ENCODE measurements around the gene CCDC54.
"Not testable (repeated sequence)": the region's sequence is repeated elsewhere in the genome, so short reads cannot be mapped to it uniquely, and the experiment has no call there.

The CCDC54 gene

DNA sequence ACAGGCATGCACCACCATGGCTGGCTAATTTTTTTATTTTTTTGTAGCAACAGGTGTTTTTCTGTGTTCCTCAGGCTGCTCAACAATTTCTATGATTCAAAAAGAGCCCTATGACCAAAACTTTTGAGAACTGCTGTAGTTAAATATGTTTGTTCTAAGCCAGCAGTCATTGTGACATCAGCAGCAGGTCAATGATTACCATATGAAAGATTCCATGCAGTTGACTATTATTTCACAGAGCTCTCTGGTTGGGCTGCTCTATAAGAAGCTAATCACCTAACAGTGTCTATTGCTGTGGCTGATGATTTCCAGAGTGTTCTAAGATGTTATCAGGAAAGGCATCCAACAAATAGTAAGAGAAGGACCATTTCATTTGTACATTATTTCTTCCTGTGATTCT is at the start of gene CCDC54:
Gene CCDC54, plus strand, starts transcription at position 289 of the 400 bp plus-strand sequence. CDS start 149 bp downstream, outside the sequence.
- no peak for DNase-seq

- no peak for DNase-seq
Measured at GRCh38 chr3:107328069-107328468, 49.2 kb upstream of the CCDC54 start.

- DNase-seq: no peak
Measured at GRCh38 chr3:107329088-107329487, 48.2 kb upstream of the CCDC54 start.

DNA sequence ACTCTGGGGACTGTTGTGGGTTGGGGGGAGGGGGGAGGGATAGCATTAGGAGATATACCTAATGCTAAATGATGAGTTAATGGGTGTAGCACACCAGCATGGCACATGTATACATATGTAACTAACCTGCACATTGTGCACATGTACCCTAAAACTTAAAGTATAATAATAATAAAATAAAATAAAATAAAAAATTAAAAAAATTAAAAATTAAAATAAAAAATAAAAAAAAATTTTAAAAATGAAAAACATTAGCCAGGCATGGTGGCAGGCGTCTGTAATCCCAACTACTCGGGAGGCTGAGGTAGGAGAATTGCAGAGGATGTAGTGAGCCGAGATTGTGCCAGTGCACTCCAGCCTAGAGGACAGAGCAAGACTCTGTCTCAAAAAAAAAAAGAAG is 37.5 kb upstream of the CCDC54 start:
- DNase-seq: not testable (repeated sequence)

DNA sequence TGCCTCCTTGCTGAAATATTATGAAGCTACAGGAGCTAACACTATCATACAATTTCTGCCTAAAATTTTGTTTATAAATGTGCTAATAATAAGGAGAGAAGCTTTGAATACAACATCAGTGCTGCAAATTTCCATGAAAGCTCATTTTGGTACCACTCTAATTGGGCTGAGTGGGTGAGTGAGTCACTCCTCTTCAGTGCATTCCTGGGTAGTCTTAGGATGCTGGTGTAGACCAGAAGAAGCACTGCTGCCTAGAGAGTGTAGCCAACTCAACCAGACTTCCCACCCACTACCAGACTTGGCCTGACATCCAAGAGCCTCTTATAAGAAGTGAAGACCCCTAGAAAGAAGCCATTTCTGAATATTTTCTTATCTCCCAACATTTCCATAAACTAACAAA is 32.5 kb upstream of the CCDC54 start:
- DNase-seq: no peak

- DNase-seq: no peak
Measured at GRCh38 chr3:107345822-107346405, 31.3 kb upstream of the CCDC54 start.

DNA sequence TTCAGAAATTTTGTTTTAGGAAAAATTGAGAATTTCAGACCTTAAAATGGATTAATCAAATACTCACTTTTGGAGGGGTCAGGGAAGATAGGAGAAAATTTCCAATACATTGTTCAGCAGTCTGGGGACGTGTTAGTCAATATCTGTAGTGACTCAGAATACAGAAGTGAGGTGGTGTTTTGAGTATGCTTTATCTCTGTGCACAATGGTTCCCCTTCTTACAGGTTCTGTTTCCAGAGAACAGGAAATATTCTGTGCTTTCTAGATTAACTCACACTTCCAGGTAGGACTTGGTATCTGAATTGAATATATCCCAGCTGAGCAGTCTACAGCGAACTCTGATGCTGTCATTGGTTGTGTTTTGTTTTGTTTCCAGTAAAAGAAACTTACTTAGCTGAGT is 30.7 kb upstream of the CCDC54 start:
- DNase-seq: no peak

GRCh38 chr3:107347751-107348150 is 29.5 kb upstream of the CCDC54 start:
- no peak for DNase-seq

- DNase-seq: no peak
Measured at GRCh38 chr3:107356706-107357105, 20.5 kb upstream of the CCDC54 start.

- no peak for DNase-seq
Measured at GRCh38 chr3:107361633-107362032, 15.6 kb upstream of the CCDC54 start.

DNA sequence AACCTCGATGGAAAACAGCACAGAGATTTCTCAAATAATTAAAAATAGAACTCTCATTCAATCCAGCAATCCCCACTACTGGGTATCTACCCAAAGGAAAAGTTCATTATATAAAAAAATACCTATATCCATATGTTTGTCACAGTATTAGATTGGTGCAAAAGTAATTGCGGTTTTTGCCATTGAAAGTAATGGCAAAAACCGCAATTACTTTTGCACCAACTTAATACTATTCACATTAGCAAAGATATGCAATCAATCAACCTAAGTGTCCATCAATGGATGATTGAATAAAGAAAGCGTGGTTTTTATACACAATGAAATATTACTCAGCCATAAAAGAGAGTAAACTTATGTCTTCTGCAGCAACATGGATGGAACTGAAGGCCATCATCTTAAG is 12.2 kb upstream of the CCDC54 start:
- no peak for DNase-seq

- DNase-seq: no peak
Measured at GRCh38 chr3:107366766-107367165, 10.5 kb upstream of the CCDC54 start.

DNA sequence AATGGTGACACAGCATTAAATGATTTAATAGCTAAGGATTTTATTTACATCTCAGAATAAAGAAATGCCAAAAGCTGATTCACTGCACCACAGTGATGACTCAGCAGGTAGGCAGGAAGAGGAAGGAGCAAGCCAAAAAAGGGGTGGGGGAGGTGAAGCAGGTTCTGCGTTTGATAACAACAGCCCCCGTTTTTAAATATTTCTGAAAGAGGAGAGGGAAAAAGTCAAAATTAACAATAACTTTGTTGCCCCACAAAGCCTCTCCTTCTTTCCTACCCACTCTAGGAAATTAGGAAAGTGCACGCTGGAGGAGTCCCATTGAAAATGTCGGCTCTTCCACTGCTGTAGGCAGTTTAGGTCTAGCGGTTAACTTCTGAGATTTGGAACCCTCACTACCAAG is 9.9 kb upstream of the CCDC54 start:
- no peak for DNase-seq

- DNase-seq: no peak
Measured at GRCh38 chr3:107368654-107369398, 8.4 kb upstream of the CCDC54 start.

DNA sequence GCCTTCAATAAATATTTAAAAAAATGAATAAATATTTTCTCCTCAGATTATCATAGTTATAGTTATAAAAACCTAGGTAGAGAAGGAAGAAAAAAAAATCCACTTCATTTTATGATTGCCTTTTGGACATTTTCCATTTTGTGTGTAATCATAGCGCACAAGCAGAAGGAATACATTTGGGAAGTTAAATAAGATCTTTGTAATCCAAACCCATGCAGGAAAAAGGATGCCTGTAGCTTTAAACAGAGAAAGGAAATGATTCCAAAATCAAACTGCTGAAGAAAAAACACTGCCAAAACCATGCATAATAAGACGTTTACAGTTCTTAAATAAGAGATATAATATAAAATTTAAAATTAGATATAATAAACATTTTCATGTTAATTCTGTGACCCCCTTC is 7.4 kb upstream of the CCDC54 start:
- DNase-seq: no peak

GRCh38 chr3:107370907-107371306 is 6.3 kb upstream of the CCDC54 start:
- DNase-seq: no peak

DNA sequence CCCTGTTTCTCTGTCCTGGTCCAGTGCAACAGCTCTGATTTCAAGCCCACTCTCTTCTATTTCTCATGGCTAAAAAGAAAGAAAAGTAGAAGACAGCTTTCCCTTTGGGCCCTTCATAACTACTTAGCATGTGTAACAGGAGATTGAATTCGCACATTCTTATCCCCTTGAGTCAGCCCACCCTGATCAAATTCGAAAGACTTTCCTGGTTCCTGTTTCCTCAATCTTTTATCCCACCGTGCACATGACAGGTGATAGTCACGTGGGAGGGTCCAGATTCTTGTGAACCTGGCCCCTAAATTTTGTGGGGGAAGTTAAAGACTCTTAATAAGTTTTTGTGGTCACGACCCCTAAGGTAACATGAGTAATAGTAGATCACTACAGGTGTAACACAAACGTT is 4.7 kb upstream of the CCDC54 start:
- no peak for DNase-seq

DNA sequence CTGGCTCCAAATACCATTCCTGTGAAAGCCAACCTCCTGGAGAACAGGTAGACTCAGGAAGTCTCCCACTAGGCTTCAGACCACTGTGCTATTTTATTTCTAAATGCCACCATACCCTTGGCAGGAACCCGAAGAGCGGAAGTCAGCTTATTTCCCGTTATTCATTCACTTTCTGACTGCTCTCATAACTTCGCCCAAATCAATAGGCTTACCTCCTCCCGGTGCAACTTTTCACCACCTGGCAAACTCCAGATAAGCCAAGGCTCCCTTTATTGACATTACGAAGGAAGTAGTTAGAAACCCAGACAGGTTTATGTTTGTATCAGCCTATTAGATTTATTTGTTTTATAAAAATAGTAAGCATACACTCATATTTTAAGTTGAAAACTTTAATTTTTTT is 3.3 kb upstream of the CCDC54 start:
- no peak for DNase-seq

DNA sequence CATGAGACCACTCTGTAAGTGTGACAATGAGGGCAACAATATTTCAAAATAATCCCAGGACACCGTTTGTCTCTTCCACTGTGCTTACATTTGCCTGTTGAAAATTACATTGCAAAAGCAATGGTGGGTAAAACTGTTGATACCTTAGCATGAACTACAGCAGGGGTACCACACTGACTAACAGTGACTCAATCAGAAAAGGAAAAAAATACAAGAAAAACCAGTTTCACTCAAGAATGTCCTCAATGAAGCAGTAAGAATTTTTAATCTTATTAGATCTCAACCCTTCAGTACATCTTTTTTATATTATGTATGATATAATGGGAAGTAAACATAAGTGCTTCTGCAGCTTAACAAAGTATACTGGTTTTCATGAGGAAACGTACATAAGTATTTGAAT is 1.6 kb upstream of the CCDC54 start:
- no peak for DNase-seq

DNA sequence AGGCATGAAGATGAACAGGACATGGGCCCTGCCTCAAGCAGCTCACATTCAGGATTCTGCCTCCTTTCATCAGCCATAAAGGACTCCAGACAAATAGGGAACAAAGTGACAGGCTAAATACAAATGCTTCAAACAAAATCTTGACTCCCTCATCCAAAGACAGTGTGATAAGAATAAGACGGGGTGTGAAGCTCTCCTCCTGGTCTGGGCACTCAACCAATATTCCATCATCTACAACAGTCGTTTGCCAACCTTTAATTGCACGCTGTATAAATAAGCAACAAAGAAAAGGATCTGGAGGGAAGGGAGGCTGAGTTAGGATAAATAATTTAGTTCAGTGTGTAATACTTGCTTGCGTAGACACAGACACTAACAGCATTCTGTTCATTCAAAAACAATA is 5.4 kb downstream of the CCDC54 start:
- DNase-seq: no peak

DNA sequence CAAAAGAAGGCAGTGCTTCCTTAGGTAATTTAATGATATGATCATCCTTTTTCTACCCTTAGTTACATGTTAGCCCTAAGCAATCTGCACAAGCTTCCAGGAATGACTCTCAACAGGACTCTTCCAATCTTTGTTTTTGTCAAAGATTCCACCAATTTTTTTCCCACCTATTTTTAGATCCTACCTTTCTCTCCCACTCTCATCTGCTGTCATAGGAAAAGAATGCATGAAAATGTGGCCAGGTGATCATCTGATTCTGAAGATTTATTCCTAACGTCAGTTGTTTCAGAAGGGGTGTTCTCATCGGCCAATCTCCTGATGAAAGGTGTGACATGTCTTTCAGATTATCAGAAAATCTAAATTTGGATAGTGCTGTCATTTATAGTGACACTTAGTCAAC is 7.2 kb downstream of the CCDC54 start:
- DNase-seq: no peak

- DNase-seq: no peak
Measured at GRCh38 chr3:107384907-107385306, 7.7 kb downstream of the CCDC54 start.

DNA sequence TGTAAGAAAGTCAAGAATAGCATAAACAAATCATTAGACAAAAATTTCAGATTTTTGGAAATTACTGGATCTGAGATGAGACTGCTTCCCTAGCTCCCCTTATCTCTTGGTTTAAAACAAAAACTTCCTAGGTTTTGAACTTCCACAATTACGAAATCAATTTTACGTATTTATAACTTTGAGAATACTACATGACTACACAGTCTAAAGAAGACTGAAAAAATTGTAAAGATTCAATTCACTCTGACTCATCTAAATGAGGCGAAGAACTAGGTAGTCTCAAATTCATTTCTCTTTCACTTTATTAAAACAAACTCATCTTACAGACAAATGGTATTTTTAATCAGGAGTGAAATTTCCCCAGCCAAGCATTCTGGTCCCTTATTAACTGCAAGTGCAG is 10.3 kb downstream of the CCDC54 start:
- DNase-seq: no peak

DNA sequence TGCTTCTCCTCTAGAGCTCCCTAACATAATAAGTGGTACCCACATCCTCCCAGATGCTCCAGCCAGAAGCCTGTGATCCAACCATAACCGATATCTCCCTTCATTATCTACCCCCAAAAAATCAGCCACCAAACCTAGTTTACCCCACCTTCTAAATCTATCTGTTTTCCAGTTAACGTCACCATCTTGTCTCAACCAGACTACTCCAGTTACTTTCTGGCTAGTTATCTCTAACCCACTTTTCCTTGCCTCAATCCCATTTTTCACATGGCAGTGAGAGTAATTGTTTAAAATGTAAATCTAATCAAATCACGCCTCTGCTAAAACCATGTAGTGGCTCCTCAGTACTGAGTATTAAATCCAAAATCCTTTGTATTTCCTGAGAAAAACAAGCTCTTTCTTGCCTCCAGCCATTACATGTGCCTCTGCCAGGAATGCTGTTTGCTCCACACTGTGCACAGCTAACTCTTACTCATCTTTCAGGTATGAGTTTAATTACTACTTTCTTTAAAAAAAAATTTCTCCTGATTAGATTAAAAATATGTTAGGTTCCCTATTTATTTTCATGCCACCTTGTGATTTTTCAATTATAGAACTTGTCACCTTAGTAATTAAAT is 15.4 kb downstream of the CCDC54 start:
- no peak for DNase-seq

DNA sequence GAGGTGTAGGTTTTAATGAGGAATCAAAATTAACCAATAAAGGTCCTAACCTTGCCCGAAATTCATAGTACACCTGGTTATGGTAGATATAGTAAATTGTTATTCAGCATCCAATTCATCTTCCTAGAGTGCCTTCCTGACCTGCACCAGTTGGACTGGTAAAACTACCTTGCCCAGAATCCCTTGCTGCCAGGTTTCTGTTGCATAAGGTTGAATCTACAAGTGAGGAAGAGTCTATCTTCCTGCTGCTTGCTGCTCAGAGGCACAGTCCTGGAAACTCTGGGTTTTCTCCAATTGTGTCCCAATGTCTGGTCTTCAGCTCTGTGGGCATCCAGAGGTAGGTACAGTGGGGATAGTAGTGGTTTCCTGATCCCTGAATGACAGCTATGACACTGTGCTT is 17.3 kb downstream of the CCDC54 start:
- no peak for DNase-seq
